ENCODE data around the gene ZNF419. TPM values are rescaled to one million over a fixed set of nuclear protein-coding genes. Genes with fewer than 3 reads are reported as not detected.

The ZNF419 gene
- total RNA-seq, 1 experiment from 2014 or later: 12.8 TPM

DNA sequence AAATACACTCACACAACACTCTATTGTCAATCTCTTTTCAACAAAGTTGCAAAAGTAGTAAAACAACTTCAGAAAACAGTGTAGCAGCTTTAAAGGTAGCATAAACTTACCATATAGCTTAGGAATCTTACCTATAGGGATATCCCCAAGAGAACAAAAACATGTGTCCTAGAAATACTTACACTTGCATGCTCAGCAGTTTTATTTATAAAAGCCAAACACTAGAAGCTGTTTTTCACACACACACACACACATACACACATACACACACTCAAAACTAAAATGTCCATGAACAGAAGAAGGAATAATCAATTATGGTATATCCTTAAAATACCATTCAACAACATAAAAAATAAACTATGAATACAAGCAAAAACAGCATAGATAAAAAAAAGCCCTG lies 23.9 kb downstream of the ZNF419 start:
- Histone ChIP-seq H3T11ph (ENCODE audit: low read length) (no peak overlapping the region), H3K9me3 (ENCODE audit: control insufficient read depth, low read depth, low read length) (peaks cover 19% of the 10 kb centered on the region), H3K9ac (ENCODE audit: extremely low read depth, insufficient read length, low read length) (no peak overlapping the region), H3K23ac (ENCODE audit: insufficient read length, low read depth, low read length) (no peak overlapping the region), H2AK5ac (ENCODE audit: insufficient read length, low read length) (no peak overlapping the region), H3K27ac (ENCODE audit: insufficient read length, low read depth, low read length) (no peak overlapping the region), H2AFZ (ENCODE audit: low read length) (no peak overlapping the region), H3K27me3 (ENCODE audit: insufficient read depth, low read length) (no peaks in the 10 kb centered on the region), H3K23me2 (ENCODE audit: insufficient read length, low read depth, low read length, poor library complexity, severe bottlenecking) (no peaks in the 10 kb centered on the region), H4K20me1 (ENCODE audit: control insufficient read depth, insufficient read depth, insufficient read length) (no peaks in the 10 kb centered on the region), H2BK12ac (ENCODE audit: insufficient read length, low read depth, low read length) (no peak overlapping the region), H3K4ac (ENCODE audit: low read depth, low read length) (no peak overlapping the region), H3K56ac (ENCODE audit: insufficient read length, low read depth, low read length) (no peak overlapping the region), H3K4me1 (ENCODE audit: insufficient read depth, low read length) (no peaks in the 10 kb centered on the region), H2BK15ac (ENCODE audit: low read depth, low read length) (no peak overlapping the region), H4K8ac (replicated peaks; ENCODE audit: insufficient read length, low read depth, low read length) (no peak overlapping the region), H3K18ac (ENCODE audit: insufficient read length, low read depth, low read length) (no peak overlapping the region), H3K4me2 (ENCODE audit: insufficient read depth, insufficient read length, low read length) (no peak overlapping the region), H2BK5ac (ENCODE audit: insufficient read length, low read length) (no peak overlapping the region), H3K79me1 (ENCODE audit: insufficient read depth, low read depth, low read length, poor library complexity, severe bottlenecking) (no peaks in the 10 kb centered on the region), H4K91ac (ENCODE audit: insufficient read length, low read depth, low read length) (no peak overlapping the region), H2BK120ac (ENCODE audit: low read depth, low read length, poor library complexity, severe bottlenecking) (no peak overlapping the region), H2BK20ac (ENCODE audit: low read depth, low read length, poor library complexity, severe bottlenecking) (no peak overlapping the region), H4K5ac (ENCODE audit: insufficient read length, low read depth, low read length) (no peak overlapping the region), H3K79me2 (ENCODE audit: insufficient read depth, low read length) (no peaks in the 10 kb centered on the region), H3K14ac (ENCODE audit: insufficient read depth, low read length) (no peak overlapping the region)
- DNase-seq: no peak
- Mint-ChIP-seq H3K27ac (no peak overlapping the region), H3K27me3 (ENCODE audit: low read depth) (no peaks in the 10 kb centered on the region; the same call in 1 of the 2 replicates), H3K4me1 (no peaks in the 10 kb centered on the region), H3K36me3 (ENCODE audit: insufficient read depth in 1 of 3, low read depth in 3 of 3) (peaks cover 36 to 66% (median 46%) of the 10 kb centered on the region in 3 experiments), H3K9me3 (peaks cover 68 to 75% of the 10 kb centered on the region in 2 experiments), H3K4me3 (no peak overlapping the region)
- no peak for TF ChIP-seq CTCF (conservative IDR thresholded peaks at IDR 0.05)

Data from H9 (cell line).